ENCODE data around the gene KCTD8.

The KCTD8 gene

DNA sequence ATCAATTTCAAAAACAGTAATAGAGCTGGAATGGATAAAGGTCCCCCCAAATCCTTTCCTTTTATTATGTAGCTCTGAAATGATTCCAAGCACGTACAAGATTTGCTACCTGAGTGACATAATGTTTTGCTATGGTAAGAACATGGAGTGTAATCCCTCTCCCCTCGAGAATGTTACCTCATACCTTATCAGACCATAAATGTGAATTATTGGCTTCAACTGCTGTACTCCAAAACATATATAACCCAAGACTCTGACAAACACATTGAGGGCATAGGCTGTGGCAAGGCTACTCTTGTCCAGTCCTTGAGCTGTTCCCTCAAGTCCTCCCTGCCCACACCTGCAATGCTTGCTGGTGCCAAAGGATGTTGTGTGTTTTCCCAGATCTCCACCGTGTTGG, 286.9 kb downstream of the KCTD8 start:
- no peak for DNase-seq

DNA sequence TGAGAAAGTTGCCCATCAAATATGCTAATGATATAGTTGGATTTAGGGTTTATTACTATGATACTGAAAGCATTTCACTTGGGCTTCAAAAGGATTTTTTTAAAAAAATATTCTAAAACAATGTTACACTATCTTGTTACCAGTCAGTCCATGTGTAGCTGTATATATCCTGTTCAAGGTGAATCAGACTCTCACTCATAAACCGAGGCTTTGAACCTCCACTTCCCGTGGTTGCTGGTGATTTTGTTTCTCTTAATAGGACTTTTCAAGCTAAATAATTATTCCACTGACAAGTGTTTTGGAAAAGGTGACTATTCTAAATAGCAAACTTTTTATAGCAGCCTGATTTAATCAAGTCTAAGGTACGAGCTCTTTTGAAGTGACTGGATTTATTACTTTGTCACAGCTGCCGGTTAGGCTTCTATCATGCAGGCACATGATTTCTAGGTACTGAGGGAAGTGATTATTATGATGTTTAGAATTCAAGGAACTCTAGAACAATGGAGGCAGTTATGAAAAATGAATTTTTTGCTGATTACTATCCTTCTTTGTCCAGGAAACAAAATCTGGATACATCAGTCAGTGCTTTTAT, 287.7 kb downstream of the KCTD8 start:
- DNase-seq: no peak

- DNase-seq: no peak
Observed at GRCh38 chr4:44159991-44160390, 288.6 kb downstream of the KCTD8 start.

GRCh38 chr4:44157611-44158277, 290.9 kb downstream of the KCTD8 start:
- DNase-seq: peak; percentile 61

- peak; percentile 64 for DNase-seq
Observed at GRCh38 chr4:44150091-44150576, 298.5 kb downstream of the KCTD8 start.

DNA sequence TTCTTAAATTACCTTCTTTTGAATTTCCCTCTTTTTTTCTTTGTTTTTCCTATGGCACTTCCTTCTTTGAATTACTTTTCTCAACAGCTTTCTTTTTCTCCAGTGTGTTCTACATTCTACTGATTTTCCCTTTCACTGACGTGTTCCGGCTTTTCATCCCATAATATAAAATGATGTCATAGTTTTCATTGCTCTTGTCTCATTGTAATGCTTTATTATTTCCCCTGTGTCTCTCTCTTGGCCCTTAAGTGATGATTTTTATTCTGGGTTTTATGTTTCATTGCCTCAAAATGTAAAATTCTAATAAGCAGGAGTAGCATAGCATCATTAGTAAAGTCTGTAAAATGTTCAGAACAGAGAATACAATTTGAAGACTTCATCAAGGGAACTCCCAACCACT, 299.3 kb downstream of the KCTD8 start:
- DNase-seq: no peak

DNA sequence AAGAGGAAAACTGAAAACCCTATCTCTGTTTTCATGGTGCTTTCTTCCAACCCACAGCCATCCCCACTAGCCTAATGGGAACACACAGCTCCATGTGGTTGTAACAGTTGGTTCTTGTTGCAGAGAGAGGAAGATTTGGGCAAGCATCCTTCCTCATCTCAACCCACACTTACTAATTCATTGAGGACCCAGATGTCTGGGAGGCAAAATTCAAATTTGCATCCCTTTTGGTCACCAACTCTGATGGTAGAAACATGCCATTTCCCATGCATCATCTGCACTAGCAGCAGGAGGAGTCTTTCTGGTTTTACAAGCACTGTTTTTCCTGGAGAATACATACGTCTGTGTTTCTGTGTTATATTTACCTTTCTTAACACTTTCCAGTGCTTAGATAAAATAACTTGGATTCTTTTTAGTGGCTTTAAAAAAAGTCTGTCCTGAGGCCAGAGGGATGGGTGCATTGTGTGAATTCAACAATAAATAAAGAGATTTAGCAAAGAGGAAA, 301.0 kb downstream of the KCTD8 start:
- no peak for DNase-seq

GRCh38 chr4:44146516-44146915, 302.1 kb downstream of the KCTD8 start:
- DNase-seq: no peak

DNA sequence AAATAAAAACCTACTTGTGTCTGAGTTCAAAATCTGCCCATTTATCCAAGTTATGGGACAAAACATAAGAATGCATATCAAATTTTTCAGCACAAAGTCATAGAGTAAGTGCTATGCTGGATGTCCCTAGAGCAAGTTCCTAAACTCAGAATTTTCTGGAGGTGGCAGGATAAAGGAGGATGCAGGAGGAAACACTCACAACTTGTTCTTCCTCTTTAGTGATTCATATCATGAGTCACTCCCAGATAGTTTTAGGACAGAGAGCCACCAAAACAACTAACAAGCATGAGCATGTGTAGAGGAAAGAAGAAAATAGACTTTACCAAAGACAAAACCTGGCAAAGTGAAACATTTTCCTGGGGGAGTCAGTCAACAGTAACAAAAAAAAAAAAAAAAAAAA, 302.7 kb downstream of the KCTD8 start:
- no peak for DNase-seq

- no peak for DNase-seq
Observed at GRCh38 chr4:44132526-44132925, 316.1 kb downstream of the KCTD8 start.
